Activated CD8-positive, alpha-beta memory T cell treated with anti-CD3 and anti-CD28 coated beads, Interleukin-2, amount 10 ng/mL, durations not matched to agents 7 days and 5 days (primary cell): ENCODE results near the gene DPYD. TPM values are rescaled to one million over a fixed set of nuclear protein-coding genes. Genes with fewer than 3 reads are reported as not detected.

Experiments
- ATAC-seq: fragments of 150-1000 bp; cut with Tn5 transposase; one replicate; pipeline ENCODE4 v1.10.0; 2021; ENCODE audit warnings: moderate library complexity
- CTCF ChIA-PET: fragments of 350-600 bp; sonication (Branson Sonifier 250); formaldehyde crosslinking; loops from one replicate; lab custom pipeline; 2021; ENCODE audit warnings: antibody characterized with exemption; lab: Charles Lee
- DNase-seq: peaks from one replicate; pipeline ENCODE4 v3.0.0-alpha.2; 2020
- H3K27ac Mint-ChIP-seq: one replicate; pipeline ENCODE4 v1.8.0; 2021; ENCODE audit warnings: mild to moderate bottlenecking, mixed read lengths
- H3K27me3 Mint-ChIP-seq: one replicate; pipeline ENCODE4 v1.8.0; 2021; ENCODE audit warnings: mixed read lengths
- H3K36me3 Mint-ChIP-seq: one replicate; pipeline ENCODE4 v1.8.0; 2021; ENCODE audit warnings: mild to moderate bottlenecking, mixed read lengths
- H3K4me1 Mint-ChIP-seq: one replicate; pipeline ENCODE4 v1.8.0; 2021; ENCODE audit warnings: mixed read lengths
- H3K4me3 Mint-ChIP-seq: one replicate; pipeline ENCODE4 v1.8.0; 2021; ENCODE audit warnings: mild to moderate bottlenecking, moderate library complexity, mixed read lengths
- H3K9me3 Mint-ChIP-seq: one replicate; pipeline ENCODE4 v1.8.0; 2022; ENCODE audit warnings: low read depth, mixed read lengths
- total RNA-seq, 2 experiments: library from RNA; stranded (reverse); gene quantifications; one replicate each; pipeline ENCODE4 v1.2.3, GENCODE V29; 2021

The DPYD gene
- total RNA-seq, 2 experiments from 2014 or later: 31.4 to 42.3 TPM

GRCh38 chr1:97849345-97850340 is 71.2 kb downstream of the DPYD start:
- Mint-ChIP-seq H3K36me3 (peaks cover 10% of the 10 kb centered on the region), H3K4me1 (peaks cover 8% of the 10 kb centered on the region), H3K27me3 (no peaks in the 10 kb centered on the region), H3K27ac (peak overlapping the region; percentile 6), H3K4me3 (no peak overlapping the region), H3K9me3 (no peaks in the 10 kb centered on the region)
- no peak for ATAC-seq
- DNase-seq: no peak
- CTCF ChIA-PET: interaction anchor here (1.3 kb wide), 1 partner anchor 28 kb away, joined by 3 read pairs; no protein-coding TSS in a partner anchor

GRCh38 chr1:97845805-97846204 is 75.0 kb downstream of the DPYD start:
- Mint-ChIP-seq H3K36me3 (peaks cover 10% of the 10 kb centered on the region), H3K27me3 (no peaks in the 10 kb centered on the region), H3K9me3 (no peaks in the 10 kb centered on the region), H3K4me3 (no peak overlapping the region), H3K27ac (no peak overlapping the region), H3K4me1 (peaks cover 8% of the 10 kb centered on the region)
- ATAC-seq (no peak), DNase-seq (no peak)
- CTCF ChIA-PET: no interaction called here

GRCh38 chr1:97844552-97845089 is 76.2 kb downstream of the DPYD start:
- CTCF ChIA-PET: no interaction called here
- H3K4me3 Mint-ChIP-seq: no peak overlapping the region
- H3K9me3 Mint-ChIP-seq: no peaks in the 10 kb centered on the region
- DNase-seq (no peak), ATAC-seq (no peak)
- peaks cover 10% of the 10 kb centered on the region for H3K36me3 Mint-ChIP-seq
- no peaks in the 10 kb centered on the region for H3K27me3 Mint-ChIP-seq
- peaks cover 3% of the 10 kb centered on the region for H3K4me1 Mint-ChIP-seq
- no peak overlapping the region for H3K27ac Mint-ChIP-seq

GRCh38 chr1:97841338-97841737 is 79.5 kb downstream of the DPYD start:
- DNase-seq (no peak), ATAC-seq (no peak)
- H3K9me3 Mint-ChIP-seq: no peaks in the 10 kb centered on the region
- H3K4me3 Mint-ChIP-seq: no peak overlapping the region
- no peaks in the 10 kb centered on the region for H3K4me1 Mint-ChIP-seq
- no peak overlapping the region for H3K27ac Mint-ChIP-seq
- H3K27me3 Mint-ChIP-seq: no peaks in the 10 kb centered on the region
- CTCF ChIA-PET: no interaction called here
- H3K36me3 Mint-ChIP-seq: peaks cover 11% of the 10 kb centered on the region

- ATAC-seq (no peak), DNase-seq (no peak)
- CTCF ChIA-PET: no interaction called here
- Mint-ChIP-seq H3K4me1 (no peaks in the 10 kb centered on the region), H3K4me3 (no peak overlapping the region), H3K9me3 (no peaks in the 10 kb centered on the region), H3K36me3 (peaks cover 2% of the 10 kb centered on the region), H3K27ac (no peak overlapping the region), H3K27me3 (no peaks in the 10 kb centered on the region)
Measured at GRCh38 chr1:97837161-97837560, 83.7 kb downstream of the DPYD start.

- Mint-ChIP-seq H3K36me3 (peaks cover 2% of the 10 kb centered on the region), H3K27me3 (no peaks in the 10 kb centered on the region), H3K4me1 (no peaks in the 10 kb centered on the region), H3K27ac (no peak overlapping the region), H3K9me3 (no peaks in the 10 kb centered on the region), H3K4me3 (no peak overlapping the region)
- DNase-seq (no peak), ATAC-seq (no peak)
- CTCF ChIA-PET: no interaction called here
Measured at GRCh38 chr1:97834899-97835298, 85.9 kb downstream of the DPYD start.

GRCh38 chr1:97833881-97834280 is 87.0 kb downstream of the DPYD start:
- H3K36me3 Mint-ChIP-seq: peaks cover under 1% of the 10 kb centered on the region
- CTCF ChIA-PET: interaction anchor here (1.3 kb wide), 1 partner anchor 220 kb away, joined by 3 read pairs; no protein-coding TSS in a partner anchor
- no peaks in the 10 kb centered on the region for H3K27me3 Mint-ChIP-seq
- no peaks in the 10 kb centered on the region for H3K9me3 Mint-ChIP-seq
- DNase-seq (no peak), ATAC-seq (no peak)
- H3K27ac Mint-ChIP-seq: no peak overlapping the region
- no peak overlapping the region for H3K4me3 Mint-ChIP-seq
- no peaks in the 10 kb centered on the region for H3K4me1 Mint-ChIP-seq

- Mint-ChIP-seq H3K4me3 (no peak overlapping the region), H3K27me3 (no peaks in the 10 kb centered on the region), H3K27ac (no peak overlapping the region), H3K9me3 (no peaks in the 10 kb centered on the region), H3K36me3 (no peaks in the 10 kb centered on the region), H3K4me1 (no peaks in the 10 kb centered on the region)
- CTCF ChIA-PET: no interaction called here
- ATAC-seq (no peak), DNase-seq (no peak)
Measured at GRCh38 chr1:97832481-97832880, 88.4 kb downstream of the DPYD start.

- H3K4me1 Mint-ChIP-seq: no peaks in the 10 kb centered on the region
- ATAC-seq: no peak
- CTCF ChIA-PET: no interaction called here
Measured at GRCh38 chr1:97827887-97828286, 92.9 kb downstream of the DPYD start.

GRCh38 chr1:97826820-97827219 is 94.0 kb downstream of the DPYD start:
- Mint-ChIP-seq H3K27ac (no peak overlapping the region), H3K36me3 (peaks cover 2% of the 10 kb centered on the region), H3K4me3 (no peak overlapping the region), H3K4me1 (no peaks in the 10 kb centered on the region), H3K9me3 (no peaks in the 10 kb centered on the region), H3K27me3 (no peaks in the 10 kb centered on the region)
- ATAC-seq (no peak), DNase-seq (no peak)
- CTCF ChIA-PET: interaction anchor here (0.6 to 1.0 kb wide), 2 partner anchors 144 to 219 kb away, joined by 3 read pairs; no protein-coding TSS in a partner anchor

More at GRCh38 chr1:97827887-97828286, 92.9 kb downstream of the DPYD start:
- Mint-ChIP-seq H3K9me3 (no peaks in the 10 kb centered on the region), H3K27ac (no peak overlapping the region), H3K36me3 (peaks cover 2% of the 10 kb centered on the region), H3K27me3 (no peaks in the 10 kb centered on the region), H3K4me3 (no peak overlapping the region)
- no peak for DNase-seq

GRCh38 chr1:97824624-97825023 is 96.2 kb downstream of the DPYD start:
- Mint-ChIP-seq H3K4me1 (no peaks in the 10 kb centered on the region), H3K4me3 (no peak overlapping the region), H3K36me3 (peaks cover 2% of the 10 kb centered on the region), H3K27me3 (no peaks in the 10 kb centered on the region), H3K9me3 (no peaks in the 10 kb centered on the region), H3K27ac (no peak overlapping the region)
- DNase-seq (no peak), ATAC-seq (no peak)
- CTCF ChIA-PET: no interaction called here

GRCh38 chr1:97824200-97824599 is 96.6 kb downstream of the DPYD start:
- Mint-ChIP-seq H3K4me1 (no peaks in the 10 kb centered on the region), H3K27me3 (no peaks in the 10 kb centered on the region), H3K27ac (no peak overlapping the region), H3K4me3 (no peak overlapping the region), H3K9me3 (no peaks in the 10 kb centered on the region), H3K36me3 (peaks cover 2% of the 10 kb centered on the region)
- DNase-seq (no peak), ATAC-seq (no peak)
- CTCF ChIA-PET: no interaction called here

GRCh38 chr1:97820470-97821188 is 100.2 kb downstream of the DPYD start:
- DNase-seq: no peak
- no peak for ATAC-seq
- H3K9me3 Mint-ChIP-seq: no peaks in the 10 kb centered on the region
- no peak overlapping the region for H3K4me3 Mint-ChIP-seq
- no peaks in the 10 kb centered on the region for H3K4me1 Mint-ChIP-seq
- no peaks in the 10 kb centered on the region for H3K36me3 Mint-ChIP-seq
- H3K27ac Mint-ChIP-seq: no peak overlapping the region
- no peaks in the 10 kb centered on the region for H3K27me3 Mint-ChIP-seq
- CTCF ChIA-PET: interaction anchor here (0.7 kb wide), 2 partner anchors 577 to 680 kb away, joined by 3 to 4 read pairs; no protein-coding TSS in a partner anchor
